Transverse colon (tissue), 4 donors: ENCODE measurements around the gene CSHL1. TPM values are rescaled to one million over a fixed set of nuclear protein-coding genes. Genes with fewer than 3 reads are reported as not detected.
"Not testable (repeated sequence)": the region's sequence is repeated elsewhere in the genome, so short reads cannot be mapped to it uniquely, and the experiment has no call there.

Source experiments
- DNase-seq: peaks from one replicate; pipeline ENCODE4 v3.0.0-alpha.2; 2019
- H3K27ac ChIP-seq, 4 donors: fragments of 200-600 bp; sonication (generic); 2 replicates each; pipeline ENCODE4 v1.5.1; 2016 to 2018; ENCODE audit warnings: inconsistent platforms in 4 of 4
- H3K27me3 ChIP-seq: fragments of 200-600 bp; sonication (generic); 2 replicates; pipeline ENCODE4 v1.5.1; 2017; ENCODE audit warnings: inconsistent platforms
- H3K36me3 ChIP-seq, 4 donors: fragments of 200-600 bp; sonication (generic); 2 replicates each; pipeline ENCODE4 v1.5.1; 2017 to 2019; ENCODE audit warnings: inconsistent platforms in 4 of 4
- H3K4me1 ChIP-seq, 4 donors: fragments of 200-600 bp; sonication (generic); 2 replicates each; pipeline ENCODE4 v1.5.1; 2017 to 2020; ENCODE audit warnings: inconsistent platforms in 4 of 4
- H3K4me3 ChIP-seq, 4 donors: fragments of 200-600 bp; sonication (generic); 1 replicate in 1 of 4; 2 replicates in 3 of 4; pipeline versions ENCODE4 v1.5.1 to v1.6.1; 2017 to 2019; ENCODE audit warnings: inconsistent platforms in 4 of 4
- H3K9me3 ChIP-seq, 2 donors: fragments of 200-600 bp; sonication (generic); 2 replicates each; pipeline ENCODE4 v1.5.1; 2017 to 2019; ENCODE audit warnings: inconsistent platforms in 2 of 2
- CTCF ChIP-seq, 5 experiments: fragments of 200-600 bp in 3 of 5; fragments of 450-650 bp in 2 of 5; sonication (generic) in 3 of 5; IDR thresholded peaks; 1 replicate in 2 of 5; 2 replicates in 3 of 5; pipeline ENCODE4 v1.5.1; 2016 to 2017; ENCODE audit warnings: antibody characterized with exemption in 5 of 5, inconsistent platforms in 3 of 5, mild to moderate bottlenecking in 2 of 5, moderate library complexity in 1 of 5
- EP300 ChIP-seq: sonication (generic); formaldehyde crosslinking; IDR thresholded peaks from one replicate; pipeline ENCODE4 v1.6.1; 2017; ENCODE audit warnings: antibody characterized with exemption, low read depth
- POLR2A ChIP-seq: fragments of 450-650 bp; IDR thresholded peaks from one replicate; pipeline ENCODE4 v1.6.1; 2016; ENCODE audit warnings: antibody characterized with exemption, mild to moderate bottlenecking, moderate library complexity
- WGBS, 2 donors: methylation state at CpG; one replicate each; pipeline ENCODE4 v1.1.5; 2018; ENCODE audit warnings: low coverage in 1 of 2; 5-methylcytosine and 5-hydroxymethylcytosine counted together
- in situ Hi-C, 4 donors: fragments of 200-750 bp; cut with MboI; loops; one replicate each; pipeline versions ENCODE4 v1.15.0 to v1.15.1; 2017; ENCODE audit warnings: low sequenced_read_pairs in 3 of 4, low pct_ligation_motif_present in 1 of 4, low pct_unique_long_range_greater_than_20kb in 1 of 4
- intact Hi-C: fragments of 100-400 bp; cut with DNase I; formaldehyde crosslinking; loops from one replicate; pipeline ENCODE4 v1.15.1; 2023; ENCODE audit warnings: low total_unique reads
- total RNA-seq, 4 donors: library from RNA; depleted of rRNA; stranded (reverse); fragments of >200 nt; gene quantifications; one replicate each; pipeline ENCODE4 v1.1.0, GENCODE V29; 2016

Gene CSHL1
- total RNA-seq, 4 donors from 2014 or later: not detected

- Histone ChIP-seq H3K27ac (no peak overlapping the region), H3K36me3 (no peaks in the 10 kb centered on the region), H3K9me3 (no peaks in the 10 kb centered on the region), H3K4me3 (no peak overlapping the region), H3K4me1 (no peaks in the 10 kb centered on the region), H3K27me3 (no peaks in the 10 kb centered on the region)
- in situ Hi-C loops: no loop called here
- no peak for DNase-seq
- TF ChIP-seq CTCF (IDR thresholded peaks at IDR 0.05) (no peak), POLR2A (no peak), EP300 (no peak)
- 77% methylated on average over 12 of the region's 12 CpGs; no CpG with 5 or more reads in 1 of the 2 donors for WGBS, 2 donors
- intact Hi-C loops: no loop called here
These were observed 30.4 kb downstream of the CSHL1 start for GRCh38 chr17:63880706-63881105.

- H3K4me1 ChIP-seq, H3K9me3 ChIP-seq, intact Hi-C loops, H3K27me3 ChIP-seq, in situ Hi-C loops, H3K36me3 ChIP-seq, H3K4me3 ChIP-seq, H3K27ac ChIP-seq, DNase-seq: not testable (repeated sequence)
- 77 to 84% methylated on average over 4 to 9 of the region's 9 CpGs for WGBS, 2 donors
These were observed 32.6 kb downstream of the CSHL1 start for GRCh38 chr17:63878413-63878812.

GRCh38 chr17:63874693-63875092 is 36.4 kb downstream of the CSHL1 start:
- in situ Hi-C loops, intact Hi-C loops, H3K9me3 ChIP-seq, DNase-seq, H3K36me3 ChIP-seq, H3K4me3 ChIP-seq, H3K27ac ChIP-seq, H3K27me3 ChIP-seq, H3K4me1 ChIP-seq: not testable (repeated sequence)
- WGBS, 2 donors: 72 to 100% methylated on average over 3 to 6 of the region's 6 CpGs

GRCh38 chr17:63874061-63874626 is 36.9 kb downstream of the CSHL1 start:
- 68% methylated on average over 4 of the region's 8 CpGs; no CpG with 5 or more reads in 1 of the 2 donors for WGBS, 2 donors
- DNase-seq, H3K4me1 ChIP-seq, H3K4me3 ChIP-seq, H3K36me3 ChIP-seq, intact Hi-C loops, in situ Hi-C loops, H3K27ac ChIP-seq, H3K27me3 ChIP-seq, H3K9me3 ChIP-seq: not testable (repeated sequence)

- H3K4me1 ChIP-seq, intact Hi-C loops, DNase-seq, H3K36me3 ChIP-seq, H3K27ac ChIP-seq, H3K9me3 ChIP-seq, H3K4me3 ChIP-seq, in situ Hi-C loops, H3K27me3 ChIP-seq: not testable (repeated sequence)
- WGBS, 2 donors: no CpG with 5 or more reads among the region's 7 CpGs
These were observed 37.5 kb downstream of the CSHL1 start, which contains the start of gene CSH2 for GRCh38 chr17:63873577-63873976. TSS of gene CSH2 (minus strand) at chr17:63873677. CDS start at chr17:63873614, 63 bp downstream.

GRCh38 chr17:63871646-63872365 is 39.3 kb downstream of the CSHL1 start:
- H3K36me3 ChIP-seq, H3K9me3 ChIP-seq, H3K27ac ChIP-seq, H3K4me3 ChIP-seq, H3K4me1 ChIP-seq, H3K27me3 ChIP-seq, intact Hi-C loops, in situ Hi-C loops, DNase-seq: not testable (repeated sequence)
- WGBS, 2 donors: 92% methylated on average over 15 of the region's 15 CpGs; no CpG with 5 or more reads in 1 of the 2 donors

- DNase-seq, in situ Hi-C loops, H3K27me3 ChIP-seq, H3K27ac ChIP-seq, H3K4me3 ChIP-seq, H3K9me3 ChIP-seq, H3K4me1 ChIP-seq, H3K36me3 ChIP-seq, intact Hi-C loops: not testable (repeated sequence)
- 68 to 88% methylated on average over 4 of the region's 4 CpGs for WGBS, 2 donors
These were observed 40.8 kb downstream of the CSHL1 start for GRCh38 chr17:63870292-63870665.

GRCh38 chr17:63869491-63870291 is 41.4 kb downstream of the CSHL1 start:
- H3K27me3 ChIP-seq, in situ Hi-C loops, H3K4me1 ChIP-seq, H3K4me3 ChIP-seq, H3K36me3 ChIP-seq, DNase-seq, H3K9me3 ChIP-seq, H3K27ac ChIP-seq, intact Hi-C loops: not testable (repeated sequence)
- 55 to 58% methylated on average over 7 to 9 of the region's 9 CpGs for WGBS, 2 donors

- 51 to 60% methylated on average over 1 to 3 of the region's 7 CpGs for WGBS, 2 donors
- in situ Hi-C loops: not testable (repeated sequence)
These were observed 44.4 kb downstream of the CSHL1 start for GRCh38 chr17:63866625-63867024.

More at GRCh38 chr17:63866625-63867024, 44.4 kb downstream of the CSHL1 start:
- H3K4me1 ChIP-seq, H3K27me3 ChIP-seq, DNase-seq, H3K36me3 ChIP-seq, H3K4me3 ChIP-seq, H3K9me3 ChIP-seq, H3K27ac ChIP-seq, intact Hi-C loops: not testable (repeated sequence)
